ELF-1 (cell line): ENCODE measurements around the gene SND1.
"Not testable (repeated sequence)": the region's sequence is repeated elsewhere in the genome, so short reads cannot be mapped to it uniquely, and the experiment has no call there.

ENCODE experiments used
- DNase-seq: peaks from one replicate; pipeline ENCODE4 v3.0.0-alpha.2; 2016; ENCODE audit warnings: low read depth, low spot score

Gene SND1

DNA sequence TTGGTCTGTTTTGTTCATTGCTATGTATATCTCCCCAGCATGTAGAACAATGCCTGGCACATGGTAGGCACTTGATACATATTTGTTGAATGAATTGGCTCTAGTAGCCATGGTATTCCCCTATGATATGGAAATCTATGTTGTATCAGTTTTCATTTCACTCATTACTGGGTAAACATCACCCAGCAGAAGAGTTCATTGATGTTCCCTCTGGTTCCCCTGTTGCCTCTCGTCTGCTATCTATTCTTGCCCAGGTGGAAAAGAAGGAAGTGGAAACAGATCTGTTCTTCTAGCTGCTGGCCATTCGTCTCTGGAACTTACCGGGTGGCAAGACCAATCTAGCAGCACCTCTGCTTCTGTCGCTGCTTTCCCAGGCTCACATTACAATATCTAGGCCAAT, 307.8 kb downstream of the SND1 start:
- no peak for DNase-seq

DNA sequence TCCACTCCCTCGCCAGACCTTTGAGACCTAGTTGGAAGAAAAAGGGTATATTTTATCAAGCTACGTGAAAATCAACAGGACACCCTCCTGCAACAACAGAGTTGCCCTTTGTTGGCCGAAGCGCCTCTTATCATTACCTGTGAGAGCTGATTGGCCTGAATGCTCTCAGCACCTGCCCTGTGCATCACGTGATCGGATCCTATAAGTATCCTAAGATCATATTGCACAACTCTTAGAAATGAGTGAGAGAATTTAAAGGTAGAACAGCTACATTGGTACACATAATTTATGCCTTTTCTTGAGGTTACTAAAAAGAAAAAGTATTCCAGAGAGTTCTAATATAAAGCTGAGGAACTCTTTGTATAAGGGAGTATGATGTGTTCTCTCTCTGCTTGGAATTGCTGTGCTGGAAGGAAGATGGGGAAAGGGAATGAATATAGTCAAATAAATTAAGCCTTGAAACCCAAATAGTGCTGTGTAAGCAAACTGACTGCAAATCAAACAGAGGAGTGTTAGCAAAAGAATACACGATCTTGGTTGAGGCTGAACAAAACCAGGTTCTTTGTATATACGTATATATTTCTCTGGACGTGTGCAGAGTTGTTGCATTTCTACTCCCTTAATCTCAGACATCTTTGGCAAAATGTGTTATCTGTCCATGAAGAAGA, 309.9 kb downstream of the SND1 start:
- no peak for DNase-seq

DNA sequence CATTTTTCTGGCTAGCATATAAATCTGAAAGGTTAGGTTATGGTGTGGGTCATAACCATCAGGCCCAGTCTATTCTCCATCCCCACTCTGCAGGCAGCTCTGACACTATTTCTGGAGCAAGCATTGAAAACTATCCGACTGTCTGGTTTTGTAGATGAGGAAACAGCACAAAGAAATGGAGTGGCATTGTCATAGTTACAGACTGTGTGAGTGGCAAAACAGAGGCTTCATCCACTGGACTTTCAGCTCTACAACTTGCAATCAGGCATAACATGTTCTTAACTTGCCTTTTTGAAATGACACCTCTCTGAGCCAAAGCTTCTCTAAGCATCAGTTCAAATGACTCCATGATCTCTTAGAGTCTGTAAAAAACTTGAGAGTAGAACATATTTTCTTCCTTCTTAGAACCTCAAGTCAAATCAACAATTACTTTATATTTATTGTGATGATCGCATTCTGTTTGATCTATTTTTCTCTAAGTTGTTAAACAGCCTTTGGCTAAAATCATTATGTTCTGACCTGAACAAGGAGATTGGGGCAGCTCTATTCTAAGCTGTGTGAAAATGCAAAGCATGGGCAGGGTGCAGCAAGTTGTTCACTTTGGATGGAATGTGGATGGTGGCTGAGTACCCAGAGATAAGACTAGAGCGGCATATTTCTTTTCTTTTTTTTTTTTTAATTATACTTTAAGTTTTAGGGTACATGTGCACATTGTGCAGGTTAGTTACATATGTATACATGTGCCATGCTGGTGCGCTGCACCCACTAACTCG, 310.8 kb downstream of the SND1 start:
- no peak for DNase-seq

DNA sequence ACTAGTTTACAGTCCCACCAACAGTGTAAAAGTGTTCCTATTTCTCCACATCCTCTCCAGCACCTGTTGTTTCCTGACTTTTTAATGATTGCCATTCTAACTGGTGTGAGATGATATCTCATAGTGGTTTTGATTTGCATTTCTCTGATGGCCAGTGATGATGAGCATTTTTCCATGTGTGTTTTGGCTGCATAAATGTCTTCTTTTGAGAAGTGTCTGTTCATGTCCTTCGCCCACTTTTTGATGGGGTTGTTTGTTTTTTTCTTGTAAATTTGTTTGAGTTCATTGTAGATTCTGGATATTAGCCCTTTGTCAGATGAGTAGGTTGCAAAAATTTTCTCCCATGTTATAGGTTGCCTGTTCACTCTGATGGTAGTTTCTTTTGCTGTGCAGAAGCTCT, 311.9 kb downstream of the SND1 start:
- DNase-seq: not testable (repeated sequence)

DNA sequence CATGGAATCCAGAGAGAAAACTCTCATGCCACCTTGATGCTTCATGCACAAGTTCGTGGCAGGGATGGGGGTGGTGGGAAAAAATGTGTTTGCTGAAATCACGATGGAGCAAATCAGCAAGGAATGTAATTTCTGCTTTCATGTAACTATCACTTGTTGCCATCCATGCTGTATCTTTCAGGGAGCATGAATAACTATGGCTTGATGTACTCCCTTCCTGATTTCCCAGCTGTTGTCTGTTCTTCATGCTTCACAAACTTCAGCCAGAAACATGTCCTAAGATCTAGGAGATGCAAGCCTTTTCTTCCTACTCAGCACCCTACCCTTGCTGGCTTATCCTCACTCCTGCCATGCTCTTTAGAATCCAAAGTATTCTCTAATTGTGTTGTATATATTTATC, 315.3 kb downstream of the SND1 start:
- no peak for DNase-seq

DNA sequence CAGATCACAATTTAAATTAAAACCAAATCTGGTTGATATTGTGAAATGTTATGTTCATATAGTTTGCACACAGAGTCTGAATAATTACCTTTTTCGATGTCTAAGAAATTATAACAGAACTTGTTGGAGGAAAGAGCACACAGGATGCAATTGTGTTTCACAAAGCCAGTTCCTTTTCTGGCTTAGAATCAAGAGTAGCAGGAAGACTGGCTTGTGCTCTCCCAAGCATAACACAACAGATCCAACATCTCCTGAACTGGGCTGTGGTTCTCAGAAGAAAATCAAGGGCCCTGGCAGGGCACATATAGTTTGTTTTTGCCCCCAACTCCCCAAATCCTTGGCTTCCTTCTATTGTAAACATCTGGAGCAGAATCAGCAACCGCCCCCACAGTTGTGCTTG, 316.6 kb downstream of the SND1 start:
- DNase-seq: no peak

DNA sequence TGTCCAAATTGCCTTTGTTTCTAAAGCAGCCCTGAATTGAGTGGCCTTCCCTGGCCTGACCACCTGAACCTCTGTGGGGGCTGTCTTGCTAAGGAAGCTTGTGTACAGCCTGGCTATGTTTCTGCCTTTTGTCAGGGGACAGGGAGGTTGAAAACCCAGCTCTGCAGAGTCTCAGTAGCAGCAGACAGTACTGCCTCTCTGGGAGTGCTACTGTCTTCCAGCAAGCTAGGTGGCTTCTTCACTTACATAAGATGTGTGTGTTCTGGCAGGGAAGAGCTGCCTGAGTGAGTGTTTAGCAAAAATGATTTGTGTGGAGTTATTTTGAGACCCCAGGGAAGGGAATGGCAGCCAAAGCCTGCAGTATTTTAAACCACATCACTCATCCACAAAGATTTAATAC, 321.8 kb downstream of the SND1 start:
- no peak for DNase-seq

DNA sequence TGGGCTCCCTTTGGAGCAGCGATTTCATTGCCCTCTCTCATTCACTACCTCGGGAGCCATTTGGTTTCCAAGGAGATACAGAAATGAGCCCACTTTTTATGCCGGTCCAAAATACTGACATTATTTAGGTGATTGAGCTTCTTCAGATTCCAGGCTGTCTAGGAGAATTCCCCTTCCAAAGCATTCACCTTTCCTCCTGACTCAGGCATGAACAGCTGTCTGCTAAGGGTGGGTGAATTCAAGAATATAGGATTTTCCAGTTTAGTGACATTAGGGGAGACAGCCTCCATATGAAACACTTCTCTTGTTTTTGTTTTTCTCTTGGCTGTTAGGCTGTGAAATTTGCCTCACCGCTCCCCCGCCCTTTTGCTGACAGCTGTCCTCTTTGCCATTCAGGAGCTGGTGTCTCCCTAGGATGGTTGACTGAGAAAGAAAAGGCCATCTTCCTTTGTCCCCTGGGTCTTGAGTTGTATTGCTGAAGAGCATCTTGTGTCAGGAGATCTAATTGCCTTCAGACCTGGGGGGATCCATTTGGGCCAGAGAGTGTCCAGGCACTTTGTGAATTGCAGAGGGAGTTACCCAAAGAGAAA, 322.5 kb downstream of the SND1 start:
- no peak for DNase-seq

DNA sequence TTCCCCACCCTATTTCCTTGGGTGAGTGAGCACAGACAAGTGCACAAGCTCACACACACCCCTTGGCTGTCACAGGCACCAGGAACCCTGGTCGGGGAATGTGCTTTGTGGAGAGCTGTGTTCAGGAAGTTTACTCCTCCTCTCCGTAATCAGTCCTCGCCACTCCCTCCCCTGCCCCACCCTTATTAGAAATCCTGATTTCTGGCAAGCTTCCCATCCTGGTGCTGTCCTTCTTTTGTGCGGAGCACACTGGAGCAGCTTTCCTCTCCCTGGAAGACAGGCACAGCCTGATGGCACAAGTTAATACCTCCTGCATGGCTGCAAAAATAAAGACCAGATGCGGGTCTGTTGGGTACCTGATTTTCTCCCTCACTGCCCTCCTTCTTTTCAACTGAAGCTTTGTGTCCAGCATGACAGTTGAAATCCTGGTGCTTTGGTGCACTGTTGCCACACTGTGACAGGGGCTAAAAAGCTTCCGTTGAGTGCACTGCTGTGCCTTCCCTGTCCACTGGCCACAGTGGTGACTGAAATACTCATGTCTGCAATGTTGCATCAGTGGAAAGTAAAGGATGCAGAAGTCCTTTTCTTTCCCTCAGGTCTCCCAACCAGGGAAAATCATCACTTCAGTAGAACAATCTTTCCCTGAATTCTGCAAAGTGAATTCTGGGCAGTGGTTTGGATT, 324.2 kb downstream of the SND1 start:
- DNase-seq: peak; percentile 15

DNA sequence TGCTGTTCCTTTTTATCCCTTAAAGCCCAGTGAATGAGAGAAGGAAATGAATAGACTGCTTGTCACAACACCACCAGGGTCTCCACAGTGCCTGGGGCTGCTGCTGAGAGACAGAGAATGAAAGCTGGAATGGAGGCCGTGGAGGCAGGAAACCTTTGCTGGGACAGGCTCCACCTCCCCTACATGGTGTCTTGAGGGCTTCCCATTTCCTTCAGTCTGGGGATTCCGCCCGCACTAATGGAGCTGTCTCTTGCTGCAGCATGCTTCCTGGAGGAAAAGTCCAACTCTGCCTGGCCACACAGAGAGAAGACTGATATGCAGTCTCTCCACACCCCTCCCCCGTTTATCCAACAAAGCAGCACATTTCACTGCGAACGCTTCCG, 324.7 kb downstream of the SND1 start:
- DNase-seq: peak; percentile 51

DNA sequence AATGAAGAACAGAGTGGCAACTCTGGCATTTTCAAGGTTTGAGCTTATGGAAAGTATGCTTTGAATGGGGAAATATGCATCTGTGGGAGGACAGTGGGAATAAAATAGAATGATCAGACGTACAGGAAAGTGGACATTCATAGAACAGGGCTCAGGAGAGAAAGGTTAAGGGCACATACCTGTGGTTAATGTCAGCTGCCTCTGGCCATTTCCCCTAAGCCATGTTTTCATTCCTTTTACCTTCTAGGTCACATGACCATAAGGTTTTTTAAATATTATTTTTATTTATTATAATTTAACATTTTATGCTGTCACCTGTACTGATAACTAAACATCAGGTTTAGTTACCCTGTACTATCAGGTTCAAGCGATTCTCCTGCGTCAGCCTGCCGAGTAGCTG, 326.4 kb downstream of the SND1 start:
- DNase-seq: no peak

DNA sequence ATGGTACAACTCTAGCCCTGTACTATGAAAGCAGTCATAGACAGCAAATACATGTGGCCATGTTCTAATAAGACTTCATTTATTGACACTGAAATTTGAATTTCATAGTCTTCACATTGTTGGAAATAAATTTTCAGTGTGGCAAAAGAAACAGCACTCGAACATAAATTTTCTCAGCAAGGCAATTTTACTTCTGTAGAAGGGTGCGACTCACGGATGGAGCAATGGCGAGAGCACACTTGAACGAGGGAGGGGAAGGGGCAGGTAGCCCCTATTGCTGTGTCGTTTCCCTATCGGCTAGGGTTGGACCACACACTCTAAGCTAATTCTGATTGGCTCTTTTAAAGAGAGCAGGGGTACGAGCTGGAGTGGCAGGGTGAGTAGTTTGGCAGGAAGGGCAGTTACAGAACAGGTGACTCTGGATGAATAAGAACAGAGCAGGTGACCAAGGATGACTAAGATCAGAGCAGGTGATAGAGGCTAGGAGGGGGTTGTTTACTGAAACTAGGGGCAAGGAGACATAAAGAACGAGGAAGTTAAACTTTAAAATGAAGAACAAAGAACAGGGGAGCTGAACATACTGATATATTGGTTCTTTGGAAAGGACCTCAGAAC, 327.2 kb downstream of the SND1 start:
- DNase-seq: no peak

DNA sequence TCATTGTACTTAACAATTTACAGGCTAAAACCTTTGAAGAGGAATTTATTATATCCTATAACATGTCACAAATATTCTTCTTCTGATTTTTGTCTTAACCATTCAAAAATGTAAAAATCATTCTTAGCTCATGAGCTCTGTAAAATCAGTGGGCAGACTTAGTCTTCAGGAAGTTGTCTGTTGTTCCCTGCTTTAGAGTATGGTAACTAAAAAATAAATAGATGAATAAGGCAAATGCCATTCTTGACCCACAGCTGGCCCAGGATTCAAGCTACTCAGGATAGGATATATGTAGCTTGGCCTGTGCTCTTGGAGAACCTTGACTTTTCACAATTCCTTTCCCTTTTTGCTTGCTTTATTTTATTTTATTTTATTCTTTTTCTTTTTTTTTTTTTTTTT, 327.7 kb downstream of the SND1 start:
- DNase-seq: no peak

DNA sequence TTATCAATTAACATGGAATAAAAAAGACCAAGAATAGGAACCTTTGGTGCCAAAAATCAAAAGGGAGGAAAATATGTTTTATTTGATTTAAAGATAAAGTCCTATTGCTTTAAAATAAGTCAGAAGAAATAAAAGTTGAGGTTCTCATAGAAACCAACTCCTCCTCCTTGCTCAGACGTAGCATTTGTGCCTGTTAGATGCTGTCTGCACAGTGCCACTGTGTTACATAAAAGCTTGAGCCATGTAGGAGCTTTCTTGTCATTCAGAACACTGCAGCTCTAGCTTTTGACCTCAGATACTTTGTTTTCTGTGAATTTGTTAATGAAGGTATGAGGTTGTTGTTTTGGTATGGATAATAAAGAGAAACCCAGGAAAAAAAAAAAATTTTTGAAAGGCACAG, 328.9 kb downstream of the SND1 start:
- DNase-seq: no peak

DNA sequence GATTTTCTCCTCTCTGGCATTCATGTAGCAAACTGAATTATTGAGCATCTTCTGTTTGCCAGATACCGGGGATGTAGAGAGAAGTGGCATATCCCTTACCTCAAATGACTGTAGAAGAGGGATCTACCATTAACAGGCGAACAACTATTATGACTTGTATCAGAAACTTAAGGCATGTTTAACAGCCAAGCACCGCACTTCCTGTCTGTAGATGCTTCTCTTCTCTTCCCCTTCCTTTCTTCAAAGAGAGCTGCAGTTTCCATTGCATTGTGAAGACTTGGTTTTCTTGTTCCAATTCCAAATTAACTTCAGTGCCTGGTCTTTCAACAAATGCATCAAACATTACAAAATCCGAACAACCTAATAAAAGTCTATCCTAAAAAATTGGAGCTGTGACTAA, 330.0 kb downstream of the SND1 start:
- no peak for DNase-seq

DNA sequence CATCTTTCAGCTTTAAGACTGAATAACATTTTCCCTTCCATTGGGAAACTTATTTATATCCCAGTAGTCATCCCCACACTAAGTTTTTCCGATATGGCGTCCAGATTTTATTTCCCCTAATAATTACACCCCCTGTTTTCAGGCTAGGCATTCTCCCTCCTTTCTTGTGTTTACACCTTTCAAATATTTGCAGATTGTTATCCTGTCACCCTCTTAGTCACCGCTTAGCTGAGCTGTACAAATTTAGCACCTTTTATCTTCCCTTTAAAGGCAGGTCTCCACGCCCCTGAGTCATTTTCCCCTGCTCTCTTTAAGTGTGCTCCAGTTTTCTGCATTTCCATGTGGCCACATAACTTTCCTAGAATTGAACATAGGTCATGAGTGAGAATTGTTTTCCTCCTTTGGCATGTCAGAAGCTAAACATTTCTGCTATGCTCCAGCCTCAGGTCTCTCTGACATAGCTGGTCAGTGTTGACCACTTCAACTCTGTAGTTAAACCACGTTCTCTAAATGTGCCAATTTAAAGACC, 331.9 kb downstream of the SND1 start:
- DNase-seq: no peak

DNA sequence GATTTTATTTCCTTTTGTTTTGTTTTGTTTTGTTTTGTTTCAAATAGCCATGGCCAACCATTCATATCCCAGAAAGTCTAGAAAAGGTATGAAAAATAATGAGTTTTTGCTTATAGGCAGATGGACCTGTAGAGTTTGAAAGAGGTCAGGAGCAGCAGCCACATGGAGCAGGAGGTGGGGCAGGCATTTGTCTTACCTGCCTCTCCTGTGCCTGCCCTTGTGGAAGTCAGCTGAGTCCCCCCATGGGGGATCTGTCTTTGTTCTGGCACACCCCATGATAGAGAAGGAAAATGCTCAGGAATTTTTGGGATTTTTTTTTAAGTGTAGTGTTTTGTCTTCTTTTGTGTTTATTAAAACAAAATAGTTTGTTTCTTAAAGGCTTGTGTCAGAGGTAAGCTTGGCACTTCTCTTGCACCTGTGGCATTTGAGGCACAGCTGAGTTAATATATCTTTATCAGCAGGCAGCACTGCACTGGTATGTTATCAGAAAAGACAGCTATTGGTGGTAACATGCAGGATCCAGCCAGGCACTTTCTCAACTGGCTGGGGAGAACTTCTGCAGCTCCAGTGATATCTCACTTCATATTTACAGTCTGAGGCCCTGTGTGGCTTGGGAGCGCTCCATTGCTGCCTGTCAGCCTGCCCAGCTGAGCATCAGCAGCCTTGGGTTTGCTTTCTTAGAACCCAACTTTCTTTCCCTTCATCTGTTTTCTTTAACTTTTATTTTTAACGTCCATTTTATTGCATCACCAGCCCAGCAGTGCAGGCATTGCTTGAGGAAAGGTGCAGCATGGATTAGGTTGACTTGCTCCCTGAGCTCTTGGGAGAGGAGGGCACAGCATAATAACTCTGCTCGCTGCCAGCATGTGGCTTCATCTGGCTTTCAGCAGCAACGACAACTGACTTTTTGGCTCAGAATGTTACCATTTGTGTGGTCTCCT, 334.9 kb downstream of the SND1 start:
- no peak for DNase-seq

DNA sequence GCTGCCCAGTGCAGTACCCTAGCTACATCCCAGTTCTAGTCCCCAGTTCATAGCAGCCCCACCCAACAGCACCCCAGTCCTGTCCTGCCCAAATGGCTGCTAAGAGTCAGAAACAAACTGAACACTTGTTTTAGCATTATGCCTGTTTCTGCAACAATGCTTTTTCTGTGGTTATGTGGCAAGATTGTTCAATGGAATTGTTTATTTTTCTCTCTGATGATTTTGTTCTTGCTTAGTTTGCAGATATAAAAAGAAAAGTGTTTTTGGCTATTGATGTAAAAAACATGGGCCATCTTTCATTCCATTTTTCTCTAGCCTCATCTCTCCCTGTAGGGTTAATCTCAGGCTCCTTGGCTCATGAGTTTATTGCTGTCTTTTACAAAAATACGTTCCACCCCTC, 336.8 kb downstream of the SND1 start:
- no peak for DNase-seq

DNA sequence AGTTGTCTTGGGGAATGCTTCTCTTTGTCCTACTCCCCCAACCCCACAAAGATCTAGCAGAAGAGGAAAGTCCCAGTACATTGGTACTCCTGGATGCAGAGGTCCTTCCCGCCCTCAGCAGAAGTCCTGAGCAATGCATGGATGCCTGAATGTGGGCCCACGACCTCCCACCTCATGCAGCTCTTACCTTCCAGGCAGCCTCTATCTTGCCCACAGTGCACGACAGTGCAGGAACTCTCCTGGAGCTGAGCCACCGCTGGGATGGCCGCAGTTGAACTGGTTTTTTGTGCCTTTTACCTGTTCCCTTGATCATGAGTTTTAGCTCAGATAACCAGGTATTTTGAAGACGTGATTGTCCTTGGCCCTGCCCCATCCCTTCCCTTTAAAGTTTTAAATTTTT, 341.3 kb downstream of the SND1 start:
- DNase-seq: no peak

DNA sequence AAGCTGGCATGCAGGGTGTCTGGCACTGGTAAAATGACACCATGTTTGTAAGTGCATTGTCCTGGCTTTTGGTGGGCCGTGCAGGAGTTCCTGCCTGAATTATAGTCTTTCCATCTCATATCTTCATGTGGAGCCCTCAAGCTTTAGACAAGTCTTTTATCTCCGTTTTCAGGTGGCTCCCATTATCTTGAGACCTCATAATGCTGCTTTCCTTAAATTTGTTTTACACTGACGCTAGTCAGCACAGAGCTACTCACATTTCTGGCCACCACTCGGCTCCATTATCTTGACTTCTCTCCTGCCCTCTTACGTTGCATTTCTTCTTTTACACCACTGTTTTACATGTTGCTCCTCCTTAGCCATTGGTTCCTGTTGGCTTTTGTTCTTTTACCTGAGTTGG, 342.0 kb downstream of the SND1 start:
- DNase-seq: no peak
